ENCODE measurements around the gene RCOR3. TPM values are rescaled to one million over a fixed set of nuclear protein-coding genes. Genes with fewer than 3 reads are reported as not detected.
A peak's percentile ranks its signal among the peaks of the same experiment; 100 is the strongest.
"Not testable (repeated sequence)": the region's sequence is repeated elsewhere in the genome, so short reads cannot be mapped to it uniquely, and the experiment has no call there.

The RCOR3 gene
- total RNA-seq, 1 donor from 2014 or later, result 36.5 TPM

DNA sequence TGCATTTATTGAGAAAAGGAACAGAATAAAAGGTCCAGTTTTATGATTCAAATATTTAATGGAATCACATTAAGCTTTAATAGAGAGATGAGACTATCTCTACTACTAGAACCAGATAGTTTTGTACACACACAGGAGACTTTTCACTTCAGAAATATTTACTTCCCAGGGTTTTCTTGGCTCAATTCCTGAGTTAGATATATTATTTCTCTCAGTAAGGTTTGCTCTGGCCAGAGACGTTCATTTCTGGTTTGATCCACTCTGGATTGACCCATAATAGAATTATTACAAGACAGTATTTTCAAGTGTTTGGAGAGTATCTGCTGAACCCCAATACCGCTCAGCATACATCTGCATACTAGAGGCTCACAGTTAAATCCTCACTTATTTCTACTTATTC, 1.3 kb upstream of the RCOR3 start:
- Mint-ChIP-seq H3K27ac (ENCODE audit: unreplicated experiment) (peak overlapping the region; percentile 98), H3K4me3 (ENCODE audit: unreplicated experiment) (peak overlapping the region; percentile 85), H3K27me3 (ENCODE audit: low read depth) (no peaks in the 10 kb centered on the region), H3K9me3 (ENCODE audit: low read depth) (no peaks in the 10 kb centered on the region), H3K36me3 (ENCODE audit: low read depth) (peaks cover 1% of the 10 kb centered on the region), H3K4me1 (ENCODE audit: low read depth) (peaks cover 30% of the 10 kb centered on the region)
- no peak for TF ChIP-seq CTCF (IDR thresholded peaks at IDR 0.05)
- DNase-seq (ENCODE audit: low spot score), result no peak

GRCh38 chr1:211258310-211258755, 833 bp upstream of the RCOR3 start:
- Mint-ChIP-seq H3K27me3 (ENCODE audit: low read depth) (no peaks in the 10 kb centered on the region), H3K27ac (ENCODE audit: unreplicated experiment) (peak overlapping the region; percentile 98), H3K36me3 (ENCODE audit: low read depth) (peaks cover 1% of the 10 kb centered on the region), H3K4me1 (ENCODE audit: low read depth) (peaks cover 30% of the 10 kb centered on the region), H3K9me3 (ENCODE audit: low read depth) (no peaks in the 10 kb centered on the region), H3K4me3 (ENCODE audit: unreplicated experiment) (peak overlapping the region; percentile 85)
- no peak for TF ChIP-seq CTCF (IDR thresholded peaks at IDR 0.05)
- no peak for DNase-seq (ENCODE audit: low spot score)

DNA sequence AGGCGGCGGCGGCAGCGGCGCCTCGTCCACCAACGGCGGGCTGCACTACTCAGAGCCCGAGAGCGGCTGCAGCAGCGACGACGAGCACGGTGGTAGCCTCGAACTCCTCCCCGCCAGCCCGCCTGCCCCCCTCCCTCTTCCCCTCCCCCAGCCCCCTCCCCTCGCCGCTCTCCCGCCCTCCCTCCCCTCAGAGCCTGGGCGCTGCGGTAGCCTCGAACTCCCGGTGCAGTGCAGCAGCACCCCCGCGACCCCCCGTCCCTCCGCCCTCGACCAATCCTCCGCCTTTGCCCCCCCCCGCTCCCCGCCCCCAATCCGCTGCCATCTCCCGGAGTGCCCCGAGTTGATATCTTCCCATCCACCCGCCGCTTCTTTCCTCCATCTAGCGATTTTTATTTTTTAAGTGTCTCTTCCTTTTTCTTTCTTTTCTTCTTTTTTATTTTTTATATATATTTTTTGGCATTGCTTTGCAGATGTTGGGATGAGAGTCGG, 516 bp downstream of the RCOR3 start:
- Mint-ChIP-seq H3K4me3 (ENCODE audit: unreplicated experiment) (peak overlapping the region; percentile 91), H3K36me3 (ENCODE audit: low read depth) (peaks cover 5% of the 10 kb centered on the region), H3K27ac (ENCODE audit: unreplicated experiment) (peak overlapping the region; percentile 97), H3K27me3 (ENCODE audit: low read depth) (no peaks in the 10 kb centered on the region), H3K4me1 (ENCODE audit: low read depth) (peaks cover 30% of the 10 kb centered on the region), H3K9me3 (ENCODE audit: low read depth) (no peaks in the 10 kb centered on the region)
- no peak for DNase-seq (ENCODE audit: low spot score)
- no peak for TF ChIP-seq CTCF (IDR thresholded peaks at IDR 0.05)

GRCh38 chr1:211260141-211261107, 1.3 kb downstream of the RCOR3 start:
- H3K27me3 Mint-ChIP-seq (ENCODE audit: low read depth), result no peaks in the 10 kb centered on the region
- peak overlapping the region; percentile 97 for H3K27ac Mint-ChIP-seq (ENCODE audit: unreplicated experiment)
- peaks cover 5% of the 10 kb centered on the region for H3K36me3 Mint-ChIP-seq (ENCODE audit: low read depth)
- TF ChIP-seq CTCF (IDR thresholded peaks at IDR 0.05), result no peak
- DNase-seq (ENCODE audit: low spot score), result peak; percentile 95
- H3K4me3 Mint-ChIP-seq (ENCODE audit: unreplicated experiment), result peak overlapping the region; percentile 91
- peaks cover 30% of the 10 kb centered on the region for H3K4me1 Mint-ChIP-seq (ENCODE audit: low read depth)
- no peaks in the 10 kb centered on the region for H3K9me3 Mint-ChIP-seq (ENCODE audit: low read depth)

- Mint-ChIP-seq H3K27ac (ENCODE audit: unreplicated experiment) (peak overlapping the region; percentile 97), H3K4me3 (ENCODE audit: unreplicated experiment) (peak overlapping the region; percentile 91), H3K9me3 (ENCODE audit: low read depth) (no peaks in the 10 kb centered on the region), H3K36me3 (ENCODE audit: low read depth) (peaks cover 5% of the 10 kb centered on the region), H3K4me1 (ENCODE audit: low read depth) (peaks cover 33% of the 10 kb centered on the region), H3K27me3 (ENCODE audit: low read depth) (no peaks in the 10 kb centered on the region)
- TF ChIP-seq CTCF (IDR thresholded peaks at IDR 0.05), result no peak
- DNase-seq (ENCODE audit: low spot score), result no peak
Measured at GRCh38 chr1:211261229-211261628, 2.1 kb downstream of the RCOR3 start.

- H3K27me3 Mint-ChIP-seq (ENCODE audit: low read depth); H3K36me3 Mint-ChIP-seq (ENCODE audit: low read depth); H3K9me3 Mint-ChIP-seq (ENCODE audit: low read depth); DNase-seq (ENCODE audit: low spot score); H3K27ac Mint-ChIP-seq (ENCODE audit: unreplicated experiment); H3K4me3 Mint-ChIP-seq (ENCODE audit: unreplicated experiment): not testable (repeated sequence)
- peaks cover 17% of the 10 kb centered on the region for H3K4me1 Mint-ChIP-seq (ENCODE audit: low read depth)
Measured at GRCh38 chr1:211263022-211263421, 3.9 kb downstream of the RCOR3 start.

Measured in chondrocyte (in vitro differentiated cells).